ENCODE results near the gene SOX9.

GRCh38 chr17:72122010-72122764, 1.4 kb downstream of the SOX9 start:
- no peak for TF ChIP-seq POLR2A (IDR thresholded peaks at IDR 0.05)
- no peak for TF ChIP-seq CTCF (IDR thresholded peaks at IDR 0.05 in 4 of 5, conservative IDR thresholded peaks at IDR 0.05 in 1 of 5)
